Ishikawa (cell line): ENCODE data around the gene PCDH19.

Experiments used
- CEBPB ChIP-seq: IDR thresholded peaks from 2 replicates; pipeline ENCODE4 v1.6.1; 2012
- CREB1 ChIP-seq: IDR thresholded peaks from 2 replicates; pipeline ENCODE4 v1.6.1; 2012; ENCODE audit warnings: low read depth
- EGR1 ChIP-seq: IDR thresholded peaks from 2 replicates; pipeline ENCODE4 v1.6.1; 2012
- EP300 ChIP-seq: IDR thresholded peaks from 2 replicates; pipeline ENCODE4 v1.6.1; 2012; ENCODE audit warnings: borderline replicate concordance
- FOXM1 ChIP-seq: IDR thresholded peaks from 2 replicates; pipeline ENCODE4 v1.6.1; 2012; ENCODE audit warnings: low read depth, borderline replicate concordance
- MAX ChIP-seq: IDR thresholded peaks from 2 replicates; pipeline ENCODE4 v1.6.1; 2012
- NFIC ChIP-seq: IDR thresholded peaks from 2 replicates; pipeline ENCODE4 v1.6.1; 2012
- RAD21 ChIP-seq: IDR thresholded peaks from 2 replicates; pipeline ENCODE4 v1.6.1; 2012; ENCODE audit warnings: low read depth
- TAF1 ChIP-seq: IDR thresholded peaks from 2 replicates; pipeline ENCODE4 v1.6.1; 2012; ENCODE audit warnings: low read depth, mild to moderate bottlenecking
- TCF12 ChIP-seq: IDR thresholded peaks from 2 replicates; pipeline ENCODE4 v1.6.1; 2012; ENCODE audit warnings: low read depth
- TEAD4 ChIP-seq: IDR thresholded peaks from 2 replicates; pipeline ENCODE4 v1.6.1; 2012
- YY1 ChIP-seq: IDR thresholded peaks from 2 replicates; pipeline ENCODE4 v1.6.1; 2012; ENCODE audit warnings: low read depth
- ZBTB7A ChIP-seq: IDR thresholded peaks from 2 replicates; pipeline ENCODE4 v1.6.1; 2012; ENCODE audit warnings: low read depth
- TF ChIP-seq, protein P1 (sequence below): IDR thresholded peaks from 2 replicates; pipeline ENCODE4 v1.6.1; 2012; ENCODE audit warnings: low read depth, mild to moderate bottlenecking
- TF ChIP-seq, protein P2 (sequence below): IDR thresholded peaks from 2 replicates; pipeline ENCODE4 v1.6.1; 2012

Gene PCDH19

GRCh38 chrX:100440006-100440405 lies 29.9 kb upstream of the PCDH19 start:
- TF ChIP-seq RAD21 (no peak), TEAD4 (no peak), CREB1 (no peak), FOXM1 (no peak), EGR1 (no peak), TAF1 (no peak), TCF12 (no peak), MAX (no peak), NFIC (no peak), EP300 (no peak)
- TF ChIP-seq, protein P1, sequence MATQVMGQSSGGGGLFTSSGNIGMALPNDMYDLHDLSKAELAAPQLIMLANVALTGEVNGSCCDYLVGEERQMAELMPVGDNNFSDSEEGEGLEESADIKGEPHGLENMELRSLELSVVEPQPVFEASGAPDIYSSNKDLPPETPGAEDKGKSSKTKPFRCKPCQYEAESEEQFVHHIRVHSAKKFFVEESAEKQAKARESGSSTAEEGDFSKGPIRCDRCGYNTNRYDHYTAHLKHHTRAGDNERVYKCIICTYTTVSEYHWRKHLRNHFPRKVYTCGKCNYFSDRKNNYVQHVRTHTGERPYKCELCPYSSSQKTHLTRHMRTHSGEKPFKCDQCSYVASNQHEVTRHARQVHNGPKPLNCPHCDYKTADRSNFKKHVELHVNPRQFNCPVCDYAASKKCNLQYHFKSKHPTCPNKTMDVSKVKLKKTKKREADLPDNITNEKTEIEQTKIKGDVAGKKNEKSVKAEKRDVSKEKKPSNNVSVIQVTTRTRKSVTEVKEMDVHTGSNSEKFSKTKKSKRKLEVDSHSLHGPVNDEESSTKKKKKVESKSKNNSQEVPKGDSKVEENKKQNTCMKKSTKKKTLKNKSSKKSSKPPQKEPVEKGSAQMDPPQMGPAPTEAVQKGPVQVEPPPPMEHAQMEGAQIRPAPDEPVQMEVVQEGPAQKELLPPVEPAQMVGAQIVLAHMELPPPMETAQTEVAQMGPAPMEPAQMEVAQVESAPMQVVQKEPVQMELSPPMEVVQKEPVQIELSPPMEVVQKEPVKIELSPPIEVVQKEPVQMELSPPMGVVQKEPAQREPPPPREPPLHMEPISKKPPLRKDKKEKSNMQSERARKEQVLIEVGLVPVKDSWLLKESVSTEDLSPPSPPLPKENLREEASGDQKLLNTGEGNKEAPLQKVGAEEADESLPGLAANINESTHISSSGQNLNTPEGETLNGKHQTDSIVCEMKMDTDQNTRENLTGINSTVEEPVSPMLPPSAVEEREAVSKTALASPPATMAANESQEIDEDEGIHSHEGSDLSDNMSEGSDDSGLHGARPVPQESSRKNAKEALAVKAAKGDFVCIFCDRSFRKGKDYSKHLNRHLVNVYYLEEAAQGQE = no peak
- TF ChIP-seq, protein P2, sequence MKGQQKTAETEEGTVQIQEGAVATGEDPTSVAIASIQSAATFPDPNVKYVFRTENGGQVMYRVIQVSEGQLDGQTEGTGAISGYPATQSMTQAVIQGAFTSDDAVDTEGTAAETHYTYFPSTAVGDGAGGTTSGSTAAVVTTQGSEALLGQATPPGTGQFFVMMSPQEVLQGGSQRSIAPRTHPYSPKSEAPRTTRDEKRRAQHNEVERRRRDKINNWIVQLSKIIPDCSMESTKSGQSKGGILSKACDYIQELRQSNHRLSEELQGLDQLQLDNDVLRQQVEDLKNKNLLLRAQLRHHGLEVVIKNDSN = no peak

GRCh38 chrX:100435726-100436125 lies 25.7 kb upstream of the PCDH19 start:
- TF ChIP-seq EP300 (no peak), ZBTB7A (no peak), NFIC (no peak), FOXM1 (no peak), EGR1 (no peak), TCF12 (no peak), YY1 (no peak), MAX (no peak)
- TF ChIP-seq, protein P1 = no peak

DNA sequence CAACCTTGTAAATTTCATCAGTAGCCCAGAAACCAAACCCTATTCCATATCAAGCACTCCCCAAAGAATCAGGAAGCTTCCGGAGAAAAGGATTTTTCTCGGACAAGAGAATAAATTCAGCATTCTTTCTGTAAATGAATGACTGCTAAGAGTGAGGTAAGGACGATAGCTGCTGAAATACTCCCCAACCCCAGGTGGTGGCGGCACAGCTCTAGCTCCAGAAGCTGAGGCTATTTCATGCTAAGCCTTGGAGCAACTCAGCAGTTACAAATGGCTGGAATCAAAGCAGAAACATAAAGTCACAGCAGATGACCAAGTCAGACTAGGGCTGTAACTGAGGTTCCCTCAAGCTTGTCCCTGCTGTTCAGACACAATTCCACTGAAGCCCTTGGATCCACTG lies 13.9 kb upstream of the PCDH19 start:
- no peak for TF ChIP-seq TCF12
- TF ChIP-seq TAF1 = no peak
- no peak for TF ChIP-seq YY1
- TF ChIP-seq TEAD4 = no peak
- no peak for TF ChIP-seq NFIC
- peak; percentile 49 for TF ChIP-seq RAD21
- no peak for TF ChIP-seq EGR1
- TF ChIP-seq CREB1 = no peak

DNA sequence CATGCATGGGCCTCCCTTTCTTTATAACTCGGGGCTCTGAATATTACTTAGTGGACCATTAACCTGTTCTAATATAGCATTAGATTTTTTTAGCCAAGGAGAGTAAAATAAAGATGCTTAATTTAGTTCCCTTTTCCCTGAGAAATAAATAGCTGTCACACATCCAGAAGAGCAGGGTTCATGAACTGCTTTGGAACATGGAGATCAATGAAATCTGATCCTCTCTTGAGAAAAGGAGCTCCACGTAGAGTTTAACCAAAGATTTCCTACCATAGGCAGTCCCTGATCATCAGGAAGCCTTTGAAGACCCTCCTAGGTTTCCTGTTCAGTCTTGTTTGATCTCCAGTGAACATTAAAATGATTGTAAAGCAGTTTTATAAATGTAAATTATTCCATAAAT lies 8.5 kb upstream of the PCDH19 start:
- no peak for TF ChIP-seq TEAD4
- no peak for TF ChIP-seq NFIC
- TF ChIP-seq, protein P1 = no peak
- no peak for TF ChIP-seq FOXM1
- TF ChIP-seq EGR1 = no peak
- TF ChIP-seq EP300 = no peak
- TF ChIP-seq, protein P2 = no peak
- TF ChIP-seq TCF12 = no peak
- no peak for TF ChIP-seq MAX
- no peak for TF ChIP-seq ZBTB7A
- TF ChIP-seq CEBPB = no peak

GRCh38 chrX:100417681-100418080 lies 7.6 kb upstream of the PCDH19 start:
- TF ChIP-seq TEAD4 = no peak
